Glomerular visceral epithelial cell (primary cell): ENCODE results near the gene POC1A.
"Not testable (repeated sequence)": the region's sequence is repeated elsewhere in the genome, so short reads cannot be mapped to it uniquely, and the experiment has no call there.

Experiments used
- DNase-seq: peaks from one replicate; pipeline ENCODE4 v3.0.0-alpha.2; 2016; ENCODE audit errors: extremely low spot score

Gene POC1A

GRCh38 chr3:52183786-52184445, 29.7 kb upstream of the POC1A start:
- DNase-seq: no peak

GRCh38 chr3:52182691-52183090, 28.5 kb upstream of the POC1A start:
- no peak for DNase-seq

DNA sequence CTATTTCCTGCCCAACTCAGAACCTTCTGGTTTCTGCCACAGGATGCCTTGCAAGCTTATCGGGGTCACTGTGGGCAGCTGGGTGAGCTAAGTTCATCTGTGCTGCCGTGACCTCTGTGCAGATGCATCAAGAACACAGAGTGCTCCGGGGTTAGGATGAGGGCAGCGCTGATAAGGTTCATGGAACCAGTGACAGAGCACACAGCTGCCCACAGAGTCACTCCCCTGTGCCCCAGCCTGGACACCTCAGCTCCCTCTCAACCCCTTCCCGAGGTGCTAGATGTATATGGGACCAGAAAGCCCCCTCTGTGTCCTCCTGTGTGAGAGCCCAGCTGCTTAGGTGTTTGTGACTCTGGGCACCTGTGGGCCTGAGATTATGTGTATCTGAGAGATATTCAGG, 28.0 kb upstream of the POC1A start:
- no peak for DNase-seq

DNA sequence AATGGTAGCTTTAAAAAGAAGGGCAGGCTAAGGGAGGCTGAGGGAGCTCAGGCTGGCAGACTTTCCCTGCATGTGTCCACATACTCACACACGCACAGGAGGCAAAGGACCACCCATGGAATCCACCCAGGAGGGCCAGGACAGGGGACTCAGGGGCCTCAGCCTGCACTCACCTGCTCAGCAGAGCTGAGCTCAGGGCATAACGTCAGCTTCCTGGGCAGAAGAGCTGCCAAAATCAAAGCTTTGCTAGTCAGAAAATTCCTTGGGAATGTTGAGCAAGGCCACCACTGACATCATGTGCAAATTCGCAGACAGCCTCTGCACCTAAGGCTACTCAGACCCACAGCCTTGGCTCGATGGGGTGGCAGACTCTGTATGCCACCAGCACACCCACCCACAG, 27.3 kb upstream of the POC1A start:
- no peak for DNase-seq

DNA sequence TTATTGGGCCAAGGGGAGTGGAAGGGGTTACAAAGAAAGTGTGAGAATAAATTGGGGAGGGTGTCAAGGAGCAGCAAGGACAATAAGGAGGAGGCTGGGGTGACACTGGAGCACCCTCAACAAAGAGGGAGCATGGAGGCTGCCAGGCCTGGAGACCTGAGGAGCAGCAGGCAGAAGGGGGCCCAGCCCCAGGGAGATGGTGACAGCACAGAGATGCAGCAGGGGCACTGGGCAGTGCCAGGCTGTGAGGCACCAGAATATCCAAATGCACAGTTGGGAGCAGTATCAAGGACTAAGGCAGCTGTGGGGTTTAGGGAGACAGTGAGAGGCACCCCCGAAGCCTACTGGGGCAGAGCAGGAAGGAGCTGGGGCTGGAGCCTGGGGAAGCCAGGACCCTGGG, 24.3 kb upstream of the POC1A start:
- DNase-seq: no peak

DNA sequence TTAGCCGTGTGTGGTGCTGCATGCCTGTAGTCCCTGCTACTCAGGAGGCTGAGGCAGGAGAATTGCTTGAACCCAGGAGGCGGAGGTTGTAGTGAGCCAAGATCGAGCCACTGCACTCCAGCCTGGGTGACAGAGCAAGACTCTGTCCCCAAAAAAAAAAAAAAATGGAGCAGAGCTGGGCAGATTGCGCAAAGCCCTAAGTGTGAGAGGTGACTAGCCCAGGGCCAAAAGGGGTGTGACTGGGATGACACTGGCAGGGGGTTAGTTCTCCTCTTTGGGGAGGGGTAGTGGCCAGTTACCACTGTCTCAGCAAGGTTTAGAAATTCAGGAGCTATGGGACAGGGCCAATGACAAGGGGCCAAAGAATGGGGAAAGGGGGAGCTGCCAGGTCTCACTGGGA, 23.9 kb upstream of the POC1A start:
- DNase-seq: not testable (repeated sequence)

DNA sequence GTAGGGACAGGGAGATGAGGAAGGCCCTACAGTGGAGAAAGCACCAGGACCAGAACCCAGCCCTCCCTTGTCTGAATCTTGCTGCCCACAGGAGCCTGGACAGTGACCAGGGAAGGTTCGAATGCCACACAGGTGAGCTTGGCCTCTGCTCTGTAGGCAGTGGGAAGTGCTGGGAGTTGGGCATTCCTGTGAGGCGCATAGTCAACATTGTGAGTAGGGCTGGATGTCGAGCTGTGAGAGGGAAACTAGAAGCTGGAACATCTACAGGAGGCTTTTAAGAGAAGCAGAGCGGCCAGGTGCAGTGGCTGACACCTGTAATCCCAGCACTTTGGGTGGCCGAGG, 23.4 kb upstream of the POC1A start:
- DNase-seq: no peak

DNA sequence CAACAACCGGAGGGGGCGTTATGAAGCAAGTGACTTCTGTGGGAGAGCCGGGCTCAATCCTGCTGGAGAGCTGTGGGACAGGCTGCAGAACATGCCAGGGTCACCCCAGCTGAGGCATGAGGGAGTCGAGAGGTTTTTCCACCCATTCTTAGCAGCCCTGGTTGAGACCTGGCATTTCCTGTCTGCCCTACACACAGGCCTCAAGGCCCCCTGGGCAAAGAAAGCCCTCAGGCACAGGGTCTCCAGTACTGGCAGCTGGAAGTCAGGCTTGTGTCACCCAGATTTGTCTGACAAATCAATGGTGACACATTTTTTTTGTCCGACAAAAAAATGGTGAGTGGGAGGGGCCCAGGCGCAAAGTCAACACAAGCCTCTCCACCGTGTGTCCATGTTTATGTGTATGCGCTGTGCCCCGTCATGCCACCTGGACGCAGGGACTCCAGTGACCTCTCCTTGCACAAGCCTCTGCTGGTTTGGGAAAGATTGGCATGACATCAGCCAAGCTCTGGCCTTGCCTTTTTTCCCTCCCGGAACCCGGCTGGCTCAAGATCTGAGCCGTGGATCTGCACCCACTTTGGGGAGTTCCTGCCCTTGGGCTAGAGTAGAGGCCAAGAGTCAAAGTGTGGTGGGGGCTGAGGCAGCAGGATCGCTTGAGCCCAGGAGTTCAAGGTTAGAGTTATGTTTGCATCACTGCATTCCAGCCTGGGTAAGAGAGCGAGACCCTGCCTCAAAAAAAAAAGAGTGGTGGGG, 22.9 kb upstream of the POC1A start:
- DNase-seq: no peak

DNA sequence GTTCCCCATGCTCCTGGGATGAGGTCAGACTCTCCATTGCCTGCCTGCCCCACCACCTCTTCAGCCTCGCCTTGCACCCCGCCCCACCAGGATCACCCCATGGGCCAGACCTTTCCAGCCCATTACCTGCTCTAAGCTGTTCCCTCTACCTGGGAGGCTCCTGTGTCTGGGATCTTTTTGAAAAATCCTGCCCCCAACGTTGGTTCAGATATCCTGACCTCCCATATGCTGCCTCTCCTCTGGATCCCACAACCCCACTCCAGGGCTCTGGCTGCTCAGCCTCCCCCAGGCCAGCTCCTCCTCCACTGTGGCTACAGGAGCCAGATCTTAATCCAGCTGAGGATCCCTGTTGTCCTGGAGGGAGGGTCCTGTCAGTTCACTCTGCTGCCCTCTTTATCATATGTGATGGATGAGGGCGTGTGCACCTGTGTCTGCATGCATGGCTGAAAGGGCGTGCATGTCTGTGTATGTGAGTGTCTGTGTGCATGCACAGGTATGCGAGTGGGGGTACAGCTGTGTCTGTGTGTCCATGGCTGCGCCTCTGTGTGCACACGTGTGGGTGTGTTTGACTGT, 22.0 kb upstream of the POC1A start:
- no peak for DNase-seq

DNA sequence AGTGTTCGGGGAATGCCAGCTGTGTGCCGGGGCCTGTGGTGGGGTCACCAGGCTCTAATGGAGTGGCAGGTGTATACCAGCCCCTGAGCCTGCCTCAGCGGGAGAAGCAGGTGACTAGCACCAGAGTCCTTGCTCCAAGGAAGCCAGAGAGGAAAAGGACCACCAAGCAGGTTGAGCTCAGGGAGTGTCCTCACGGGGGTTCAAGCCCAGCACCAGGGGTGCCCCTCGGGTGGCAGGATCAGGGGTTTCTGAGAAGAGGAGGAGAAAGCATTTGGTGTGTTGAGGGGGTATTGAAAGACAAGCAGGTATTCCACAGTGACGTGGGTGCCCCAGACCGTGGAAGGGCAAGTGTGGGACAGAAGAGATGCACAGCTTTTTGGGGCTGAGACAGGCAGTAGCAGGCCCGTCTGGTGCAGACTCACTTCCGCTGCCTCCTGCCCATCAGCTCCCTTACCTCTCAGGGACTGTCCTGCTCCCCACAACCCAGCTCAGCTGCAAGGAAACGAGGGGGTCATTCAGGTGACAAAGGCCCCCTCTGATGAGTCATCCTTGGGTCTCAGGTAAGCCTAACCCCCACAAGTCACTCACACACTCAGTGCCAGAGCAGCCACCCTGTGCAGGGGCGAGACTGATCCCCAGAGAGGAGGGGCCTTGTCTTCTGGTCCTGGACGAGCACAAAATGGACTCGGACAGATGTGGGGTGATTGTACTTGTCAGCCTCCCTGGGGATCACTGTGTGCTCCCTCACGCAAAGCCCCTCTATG, 21.4 kb upstream of the POC1A start:
- DNase-seq: no peak

GRCh38 chr3:52174896-52175295, 20.7 kb upstream of the POC1A start:
- DNase-seq: no peak

GRCh38 chr3:52173101-52173500, 18.9 kb upstream of the POC1A start:
- no peak for DNase-seq

DNA sequence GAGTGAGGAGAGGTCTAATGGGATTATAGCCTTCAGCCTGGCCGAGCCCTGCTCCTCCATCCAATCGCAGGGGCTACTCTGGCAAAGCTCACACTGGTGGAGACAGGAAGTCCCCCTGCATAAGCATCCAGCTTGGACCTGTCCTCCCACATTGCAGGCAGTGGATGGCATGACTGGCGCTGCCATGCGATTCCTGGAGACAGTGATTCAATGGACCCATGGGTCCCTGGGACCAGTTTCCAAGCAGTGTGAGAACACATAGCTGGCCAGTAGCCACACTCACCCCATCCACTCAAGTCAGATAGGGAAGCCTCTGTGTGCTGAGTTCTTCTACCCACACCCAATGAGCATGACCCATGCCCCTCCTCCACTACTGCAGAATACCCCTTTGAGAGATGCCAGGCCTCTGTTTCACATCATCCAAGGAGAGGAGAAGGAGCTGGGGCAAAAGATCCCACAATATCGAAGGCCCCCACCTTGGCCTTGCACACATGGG, 18.1 kb upstream of the POC1A start:
- no peak for DNase-seq

- no peak for DNase-seq
Measured at GRCh38 chr3:52171514-52172261, 17.5 kb upstream of the POC1A start.

GRCh38 chr3:52170217-52170616, 16.0 kb upstream of the POC1A start:
- not testable (repeated sequence) for DNase-seq

- DNase-seq: no peak
Measured at GRCh38 chr3:52167240-52167639, 13.0 kb upstream of the POC1A start.

- no peak for DNase-seq
Measured at GRCh38 chr3:52162250-52162872, 8.1 kb upstream of the POC1A start.

DNA sequence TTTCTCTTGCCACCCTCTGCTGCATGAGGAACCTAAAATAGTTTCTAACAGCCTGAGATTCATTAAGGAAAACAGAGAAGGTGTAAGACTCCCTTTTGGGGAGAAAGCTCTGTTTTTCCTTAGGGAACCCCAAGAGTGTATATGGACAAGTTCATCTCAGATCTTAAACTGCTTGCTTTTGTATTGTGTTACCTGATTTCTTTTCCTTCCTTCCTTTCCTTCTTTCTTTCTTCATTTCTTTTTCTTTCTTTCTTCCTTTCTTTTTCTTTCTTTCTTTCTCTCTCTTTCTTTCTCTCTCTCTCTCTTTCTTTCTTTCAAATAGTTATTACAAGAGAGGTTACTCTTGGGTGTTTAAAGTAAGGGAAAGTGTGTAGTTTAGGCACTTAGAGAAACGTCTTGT, 5.3 kb upstream of the POC1A start:
- no peak for DNase-seq

DNA sequence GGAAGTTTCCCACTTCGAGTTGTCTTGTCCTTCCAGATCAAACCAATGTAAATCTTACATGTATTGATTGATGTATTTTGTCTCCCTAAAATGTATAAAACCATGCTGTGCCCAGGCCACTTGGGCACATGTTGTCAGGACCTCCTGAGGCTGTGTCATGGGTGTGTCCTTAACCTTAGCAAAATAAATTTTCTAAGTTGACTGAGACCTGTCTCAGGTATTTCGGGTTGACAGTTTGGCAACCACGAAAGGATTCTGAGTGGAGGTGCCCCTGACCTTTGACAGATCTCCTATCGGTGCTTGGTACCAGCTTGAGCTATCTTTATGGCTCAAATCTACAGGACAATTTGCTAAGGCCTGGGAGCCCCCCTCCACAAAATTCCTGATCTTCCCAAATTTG, 1.7 kb upstream of the POC1A start:
- DNase-seq: no peak

- peak; percentile 27 for DNase-seq
Measured at GRCh38 chr3:52153389-52154096, 680 bp downstream of the POC1A start.

GRCh38 chr3:52151991-52152390, 2.2 kb downstream of the POC1A start:
- DNase-seq: not testable (repeated sequence)
